Measurements from ENCODE around the gene SORCS2.
"Not testable (repeated sequence)": the region's sequence is repeated elsewhere in the genome, so short reads cannot be mapped to it uniquely, and the experiment has no call there.

SORCS2 gene

DNA sequence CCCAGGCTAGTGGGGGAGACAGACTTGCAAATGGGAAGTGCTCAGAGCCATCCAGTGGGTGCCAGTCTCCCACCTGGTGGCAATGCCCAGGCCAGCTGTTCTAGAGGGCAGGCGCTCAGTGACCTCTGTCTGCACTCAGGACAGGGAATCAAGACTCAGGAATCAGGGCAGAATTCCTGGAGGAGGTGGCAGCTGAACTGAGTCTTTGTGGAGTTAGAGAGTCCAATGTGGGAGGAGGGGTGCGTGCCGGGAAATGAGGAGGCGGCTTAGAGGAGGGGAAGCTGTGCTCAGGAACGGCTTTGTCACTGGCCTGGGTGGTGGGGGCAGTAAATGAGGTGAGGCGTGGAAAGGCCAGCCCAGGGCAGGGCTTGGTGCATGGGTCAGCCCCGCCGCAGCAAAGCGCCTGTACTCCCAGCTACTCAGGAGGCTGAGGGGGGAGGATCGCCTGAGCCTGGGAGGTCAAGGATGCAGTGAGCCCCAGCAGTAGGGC is 31.3 kb upstream of the SORCS2 start:
- no peak for DNase-seq

DNA sequence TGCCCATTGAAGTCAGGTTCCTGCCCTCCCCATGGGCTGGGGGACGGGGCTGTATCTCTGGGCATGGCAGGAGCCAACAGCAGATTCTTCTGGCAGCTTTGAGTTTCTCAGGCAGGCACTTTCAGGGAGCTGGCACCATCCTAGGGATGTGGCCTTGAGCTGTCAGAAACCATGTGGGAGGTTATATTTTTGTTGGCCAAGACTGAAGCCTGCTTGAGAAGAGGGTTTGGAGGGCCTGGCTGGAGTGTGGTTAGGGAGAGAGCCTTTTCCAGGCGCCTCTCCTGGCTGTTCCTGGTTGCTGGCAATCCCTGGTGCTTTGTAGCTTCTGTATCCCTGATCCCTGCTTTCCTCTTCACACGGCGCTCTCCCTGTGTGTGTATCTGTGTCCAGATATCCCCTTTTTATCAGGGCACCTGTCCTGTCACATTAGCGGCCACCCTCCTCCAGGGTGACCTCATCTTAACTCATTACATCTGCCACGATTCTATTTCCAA is 30.6 kb upstream of the SORCS2 start:
- no peak for DNase-seq

DNA sequence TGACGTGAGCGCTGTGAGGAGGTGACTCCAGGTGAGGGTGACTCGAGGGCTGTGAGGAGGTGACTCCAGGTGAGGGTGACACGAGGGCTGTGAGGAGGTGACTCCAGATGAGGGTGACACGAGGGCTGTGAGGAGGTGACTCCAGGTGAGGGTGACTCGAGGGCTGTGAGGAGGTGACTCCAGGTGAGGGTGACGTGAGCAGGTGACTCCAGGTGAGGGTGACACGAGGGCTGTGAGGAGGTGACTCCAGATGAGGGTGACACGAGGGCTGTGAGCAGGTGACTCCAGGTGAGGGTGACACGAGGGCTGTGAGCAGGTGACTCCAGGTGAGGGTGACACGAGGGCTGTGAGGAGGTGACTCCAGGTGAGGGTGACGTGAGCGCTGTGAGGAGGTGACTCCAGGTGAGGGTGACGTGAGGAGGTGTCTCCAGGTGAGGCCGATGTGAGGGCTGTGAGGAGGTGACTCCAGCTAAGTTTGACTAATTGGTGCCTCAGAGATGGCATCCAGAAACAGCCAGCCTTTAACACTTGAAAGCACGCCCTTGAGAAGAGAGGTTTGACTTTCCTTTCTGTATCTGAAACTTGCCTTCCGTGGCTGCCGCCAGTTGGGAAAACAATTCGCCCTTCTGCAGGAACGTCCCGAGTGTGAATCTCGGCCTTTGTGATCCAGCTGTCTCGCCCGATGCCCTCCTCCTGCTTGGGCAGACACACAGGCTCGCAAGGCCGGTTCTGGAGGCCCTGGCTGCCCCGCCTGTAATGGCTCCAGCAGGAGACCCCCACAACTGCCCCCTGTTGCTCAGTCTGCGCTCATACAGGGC is 27.1 kb upstream of the SORCS2 start:
- not testable (repeated sequence) for DNase-seq

GRCh38 chr4:7165874-7166201 is 26.5 kb upstream of the SORCS2 start:
- DNase-seq, result no peak

DNA sequence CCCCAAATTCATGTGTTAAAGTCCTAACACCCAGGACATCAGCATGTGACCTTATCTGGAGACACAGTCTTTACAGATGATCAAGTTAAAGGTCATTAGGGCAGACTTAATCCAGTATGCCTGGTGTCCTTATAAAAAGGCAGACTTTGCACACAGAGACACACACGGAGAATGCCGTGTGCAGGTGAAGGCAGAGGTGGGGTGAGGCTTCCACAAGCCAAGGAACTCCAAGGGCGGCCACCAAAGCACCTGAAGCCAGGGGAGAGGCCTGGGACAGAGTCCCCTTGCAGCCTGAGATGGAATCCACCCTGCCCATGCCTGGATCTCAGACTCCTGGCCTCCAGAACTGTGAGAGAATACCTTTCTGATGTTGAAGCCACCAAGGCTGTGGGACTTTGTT is 26.1 kb upstream of the SORCS2 start:
- no peak for DNase-seq

DNA sequence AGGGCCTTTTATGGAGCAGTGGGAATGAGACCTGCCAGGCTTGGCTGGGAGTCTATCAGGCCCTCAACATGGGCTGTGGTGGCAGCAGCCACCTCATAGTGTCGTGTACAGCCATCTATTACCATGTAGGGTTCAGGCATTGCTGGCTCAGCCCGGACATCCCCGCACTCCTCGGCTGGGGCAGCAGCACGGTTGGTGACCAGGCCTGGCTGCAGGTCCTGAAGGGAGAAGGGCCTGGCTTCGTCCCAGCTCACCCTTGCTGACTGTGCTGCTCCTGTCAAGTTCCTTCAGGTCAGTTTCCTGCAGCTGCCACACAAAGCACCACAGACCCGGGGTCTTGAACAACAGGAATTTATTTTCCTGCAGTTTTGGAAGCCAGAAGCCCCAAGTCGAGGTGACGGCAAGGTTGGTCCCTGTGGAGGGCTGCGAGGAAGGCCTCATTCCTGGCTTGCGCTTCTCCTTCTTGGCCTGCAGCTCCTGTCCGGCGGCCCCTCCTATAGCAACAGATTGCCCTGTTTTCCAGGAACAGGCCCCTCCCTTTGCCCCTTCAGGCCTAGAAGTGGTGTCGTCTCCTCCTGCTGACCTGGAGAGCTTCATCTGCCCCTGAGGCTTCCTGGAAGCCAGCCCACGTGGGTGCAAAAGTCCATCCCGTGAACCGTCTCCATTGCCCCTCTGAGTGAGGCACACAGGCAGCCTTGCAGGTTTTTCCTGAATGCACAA is 25.2 kb upstream of the SORCS2 start:
- no peak for DNase-seq

- DNase-seq, result no peak
Observed at GRCh38 chr4:7167706-7168105, 24.6 kb upstream of the SORCS2 start.

DNA sequence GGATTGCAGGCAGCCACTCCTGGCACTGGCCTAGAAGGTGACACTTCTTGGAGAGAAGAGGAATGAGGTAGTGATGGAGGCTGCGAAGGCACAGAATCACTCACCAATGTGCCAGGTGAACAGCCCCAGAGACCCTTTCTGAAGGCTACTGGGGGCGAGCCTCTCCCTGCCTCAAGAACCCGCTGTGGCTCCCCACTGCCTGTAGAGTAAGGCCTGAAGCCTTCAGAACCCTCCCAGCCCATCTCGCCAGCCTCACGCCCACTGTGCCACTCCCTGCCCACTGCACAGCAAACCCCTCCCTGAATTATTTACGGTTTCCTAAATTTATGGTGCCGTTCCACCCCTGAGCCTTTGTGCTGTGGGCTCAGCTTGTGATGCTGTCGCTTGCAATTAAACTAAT is 24.2 kb upstream of the SORCS2 start:
- no peak for DNase-seq

GRCh38 chr4:7169134-7169533 is 23.2 kb upstream of the SORCS2 start:
- DNase-seq, result no peak

DNA sequence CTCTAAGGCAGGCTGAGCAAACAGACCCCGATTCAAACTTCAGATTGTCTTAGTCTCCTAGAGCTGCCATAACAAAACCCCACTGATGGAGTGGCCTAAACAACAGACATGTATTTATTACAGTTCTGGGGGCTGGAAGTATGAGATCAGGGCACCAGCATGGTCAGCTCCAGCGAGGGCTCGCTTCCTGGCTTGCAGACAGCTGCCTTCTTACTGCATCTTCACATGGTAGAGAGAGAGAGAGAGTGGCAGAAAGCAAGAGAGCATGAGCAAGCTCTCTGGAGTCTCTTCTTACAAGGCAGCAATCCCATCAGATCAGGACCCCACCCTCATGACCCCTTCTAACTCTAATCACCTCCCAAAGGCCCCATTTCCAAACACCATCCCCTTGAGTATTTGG is 22.3 kb upstream of the SORCS2 start:
- DNase-seq, result no peak

- DNase-seq, result no peak
Observed at GRCh38 chr4:7171191-7171900, 21.0 kb upstream of the SORCS2 start.

GRCh38 chr4:7172508-7172907 is 19.8 kb upstream of the SORCS2 start:
- DNase-seq, result no peak

- DNase-seq, result no peak
Observed at GRCh38 chr4:7172946-7173345, 19.4 kb upstream of the SORCS2 start.

GRCh38 chr4:7173841-7174449 is 18.4 kb upstream of the SORCS2 start:
- no peak for DNase-seq

DNA sequence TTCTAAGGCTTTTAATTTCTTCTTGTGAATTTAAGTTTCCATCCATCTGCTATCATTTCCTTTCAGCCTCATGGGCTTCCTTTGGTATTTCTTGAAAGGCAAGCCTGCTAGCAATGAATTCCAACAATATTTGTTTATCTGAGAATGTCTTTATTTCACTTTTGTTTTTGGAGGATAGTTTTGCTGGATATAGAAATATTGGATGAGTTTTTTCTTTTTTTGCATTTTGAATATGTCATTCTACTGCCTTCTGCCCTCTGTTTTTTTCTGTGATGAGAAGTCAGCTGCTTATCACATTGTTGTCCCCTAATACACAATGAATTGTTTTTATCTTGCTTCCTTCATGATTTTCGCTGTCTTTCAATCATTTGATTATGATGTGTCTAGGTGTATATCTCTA is 13.2 kb upstream of the SORCS2 start:
- DNase-seq, result no peak

DNA sequence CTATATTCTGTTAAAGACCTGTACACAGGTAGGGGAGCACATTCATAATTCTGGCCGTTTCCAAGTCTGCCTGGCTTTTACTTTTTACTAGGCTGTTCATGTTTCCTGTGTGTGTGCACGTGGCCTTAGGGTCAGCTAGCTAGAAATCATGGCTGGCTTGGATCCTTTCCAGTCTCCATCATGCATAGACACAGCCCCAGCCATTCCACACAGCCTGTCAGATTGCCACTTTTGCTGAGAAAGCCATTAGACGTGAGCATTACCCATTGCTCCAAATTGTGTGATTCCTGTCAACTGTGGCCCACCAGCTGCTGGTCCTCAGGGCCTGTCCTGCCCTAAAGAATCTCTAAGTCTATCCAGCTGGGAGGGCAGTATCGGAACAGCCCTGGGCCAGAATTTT is 11.4 kb upstream of the SORCS2 start:
- no peak for DNase-seq

DNA sequence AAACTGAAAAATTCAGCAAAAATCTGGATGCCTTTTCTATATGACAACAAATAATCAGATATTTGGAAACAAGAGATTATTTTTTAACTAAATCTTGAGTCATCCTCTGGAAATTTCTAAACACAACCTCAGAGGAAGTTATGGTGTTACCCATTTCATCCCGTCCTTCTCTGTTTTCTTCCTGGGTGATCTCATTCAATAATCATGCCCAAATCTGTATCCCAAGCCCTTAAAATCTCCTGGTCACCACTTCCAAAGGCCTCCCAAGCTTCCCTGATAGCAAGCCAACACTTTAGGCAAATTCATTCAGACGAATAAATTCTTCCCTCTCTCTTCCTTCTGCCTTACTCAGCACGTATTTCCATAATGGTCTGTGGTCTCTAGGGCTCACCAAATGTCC is 9.7 kb upstream of the SORCS2 start:
- no peak for DNase-seq

DNA sequence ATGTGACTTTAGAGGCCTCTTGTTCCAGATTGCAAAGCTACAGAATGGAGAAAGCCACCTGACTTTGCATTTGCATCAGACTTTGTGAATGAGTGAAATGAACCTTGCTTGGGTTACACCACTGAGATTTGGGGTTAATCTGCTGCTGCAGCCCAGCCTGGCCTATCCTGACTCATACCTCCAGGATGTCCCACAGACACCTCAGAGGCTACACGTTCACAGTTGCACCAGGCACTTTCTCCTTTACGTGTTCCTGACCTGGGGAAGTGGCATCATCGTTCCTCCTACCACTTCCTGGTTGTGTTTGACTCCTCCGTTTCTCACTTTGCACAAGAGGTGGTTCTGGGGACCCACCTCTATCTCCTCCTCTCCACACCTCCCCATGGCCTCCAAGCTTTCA is 9.2 kb upstream of the SORCS2 start:
- DNase-seq, result no peak

GRCh38 chr4:7183780-7184460 is 8.4 kb upstream of the SORCS2 start:
- no peak for DNase-seq

GRCh38 chr4:7185487-7186030 is 6.8 kb upstream of the SORCS2 start:
- no peak for DNase-seq

GRCh38 chr4:7186031-7186430 is 6.3 kb upstream of the SORCS2 start:
- DNase-seq, result no peak

DNA sequence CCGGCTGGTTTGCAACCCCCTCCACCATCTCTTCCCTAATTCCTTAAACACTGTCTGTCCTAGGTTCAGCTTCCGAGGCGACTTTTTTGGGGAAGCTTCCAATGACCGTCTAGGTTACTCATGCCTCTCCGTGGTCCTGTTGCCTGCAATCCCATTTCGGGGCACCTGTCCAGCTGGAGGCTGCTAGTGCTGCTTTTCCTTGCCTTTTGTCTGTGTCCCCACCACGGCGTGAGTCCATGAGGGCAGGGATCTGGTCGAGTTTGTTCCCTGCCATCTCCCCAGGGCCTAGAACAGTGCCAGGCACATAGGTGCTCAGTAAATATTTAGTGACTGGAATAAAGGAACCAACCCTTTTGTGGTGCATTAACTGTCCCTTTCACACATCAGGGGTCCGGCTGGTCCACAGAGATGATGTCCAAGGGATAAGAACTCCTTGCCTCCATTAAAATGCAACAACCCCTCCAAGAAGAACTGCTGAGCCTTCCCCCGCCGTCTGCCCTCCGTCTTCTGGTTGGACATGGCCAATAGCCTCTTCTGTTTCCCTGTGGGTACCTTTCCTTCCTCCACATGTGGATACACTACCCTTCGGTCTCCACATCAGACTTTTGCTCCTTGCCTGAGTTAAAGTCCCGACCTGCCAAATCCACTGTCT is 5.7 kb upstream of the SORCS2 start:
- no peak for DNase-seq

Measured in DMS79 (cell line).